HCT116 (cell line): Measurements from ENCODE around the gene IFNL1. TPM values are rescaled to one million over a fixed set of nuclear protein-coding genes. Genes with fewer than 3 reads are reported as not detected.

Source experiments
- ATAC-seq: fragments of 200-7000 bp; cut with Tn5 transposase; 2 replicates; pipeline ENCODE4 v1.9.1; 2020; ENCODE audit warnings: mild to moderate bottlenecking, moderate library complexity
- BruUV-seq: library from RNA; stranded (reverse); fragments of 400-500 nt; replicated peaks from 2 replicates; lab custom pipeline; 2021; lab: Mats Ljungman, UMichigan
- CTCF ChIA-PET: fragments of 300-600 bp; sonication (Branson Sonifier 250); formaldehyde crosslinking; loops from one replicate; lab custom pipeline; 2021; ENCODE audit warnings: antibody characterized with exemption; lab: Charles Lee
- POLR2A ChIA-PET: fragments of 300-600, 350-600 bp; sonication (Branson Sonifier 250); formaldehyde crosslinking; loops from one replicate; lab custom pipeline; 2021; ENCODE audit warnings: antibody characterized with exemption; lab: Charles Lee
- RAD21 ChIA-PET, 2 experiments: fragments of 300-600 bp; sonication (Branson Sonifier 250); formaldehyde crosslinking; loops; one replicate each; lab custom pipeline; 2023; ENCODE audit warnings: low total read pairs in 2 of 2; ENCODE audit not compliant: uncharacterized antibody in 2 of 2, unreplicated experiment in 2 of 2, low non-redundant PET in 1 of 2; lab: Charles Lee
- DNase-seq: peaks from one replicate; pipeline ENCODE4 v3.0.0-alpha.2; 2010; ENCODE audit warnings: low read depth, low spot score
- H2AFZ ChIP-seq: fragments of 200-600 bp; shearing (Covaris generic), sonication (generic); 2 replicates; pipeline ENCODE4 v1.6.1; 2017; ENCODE audit warnings: low read depth, mixed run types, mixed read lengths, antibody characterized with exemption, low read length; ENCODE audit not compliant: poor library complexity, severe bottlenecking
- H3K27ac ChIP-seq: 2 replicates; pipeline ENCODE4 v1.5.1; 2012; ENCODE audit warnings: low read depth, low read length
- H3K27me3 ChIP-seq: fragments of 200-600 bp; sonication (generic); 2 replicates; pipeline ENCODE4 v1.6.1; 2016; ENCODE audit warnings: mixed run types, low read length, mixed read lengths; ENCODE audit not compliant: insufficient read depth
- H3K36me3 ChIP-seq, 2 experiments: fragments of 200-500 bp in 1 of 2; fragments of 200-600 bp in 1 of 2; sonication (Bioruptor generic) in 1 of 2; sonication (generic) in 1 of 2; 2 replicates each; pipeline versions ENCODE4 v1.5.1 to v1.6.1; 2014 to 2016; ENCODE audit warnings: low read length in 2 of 2, inconsistent platforms in 1 of 2, mixed read lengths in 1 of 2, mixed run types in 1 of 2; ENCODE audit not compliant: insufficient read depth in 2 of 2, control insufficient read depth in 1 of 2
- H3K4me1 ChIP-seq, 2 experiments: fragments of 200-600 bp in 1 of 2; sonication (generic) in 1 of 2; 2 replicates each; pipeline versions ENCODE4 v1.5.1 to v1.6.1; 2012 to 2017; ENCODE audit warnings: low read length in 2 of 2, inconsistent platforms in 1 of 2, mild to moderate bottlenecking in 1 of 2, mixed read lengths in 1 of 2, mixed run types in 1 of 2, moderate library complexity in 1 of 2; ENCODE audit not compliant: insufficient read depth in 2 of 2, control insufficient read depth in 1 of 2
- H3K4me2 ChIP-seq: fragments of 200-600 bp; sonication (generic); 2 replicates; pipeline ENCODE4 v1.6.1; 2017; ENCODE audit warnings: mixed run types, low read length, mixed read lengths
- H3K4me3 ChIP-seq, 2 experiments: fragments of 200-600 bp in 1 of 2; sonication (generic) in 1 of 2; replicated peaks in 1 of 2; 2 replicates each; pipeline ENCODE4 v1.5.1; 2011 to 2016; ENCODE audit warnings: low read length in 2 of 2, control low read depth in 1 of 2, low read depth in 1 of 2, mild to moderate bottlenecking in 1 of 2, mixed read lengths in 1 of 2, mixed run types in 1 of 2
- H3K79me2 ChIP-seq: fragments of 200-600 bp; sonication (generic); 2 replicates; pipeline ENCODE4 v1.6.1; 2017; ENCODE audit warnings: mild to moderate bottlenecking, mixed run types, low read length, moderate library complexity, mixed read lengths; ENCODE audit not compliant: insufficient read depth
- H3K9ac ChIP-seq: fragments of 200-600 bp; sonication (generic); 2 replicates; pipeline ENCODE4 v1.6.1; 2016; ENCODE audit warnings: low read length, mixed read lengths
- H3K9me2 ChIP-seq: fragments of 200-600 bp; sonication (generic), shearing (Covaris generic); 2 replicates; pipeline ENCODE4 v1.6.1; 2017; ENCODE audit warnings: mixed run types, mild to moderate bottlenecking, moderate library complexity; ENCODE audit not compliant: insufficient read depth
- H3K9me3 ChIP-seq, 2 experiments: fragments of 200-500 bp in 1 of 2; fragments of 200-600 bp in 1 of 2; sonication (Bioruptor generic) in 1 of 2; sonication (generic) in 1 of 2; 2 replicates each; pipeline ENCODE4 v1.6.1; 2014 to 2017; ENCODE audit warnings: low read length in 2 of 2, mixed read lengths in 2 of 2, inconsistent platforms in 1 of 2, low read depth in 1 of 2, mild to moderate bottlenecking in 1 of 2, mixed run types in 1 of 2, moderate library complexity in 1 of 2; ENCODE audit not compliant: control insufficient read depth in 1 of 2, insufficient read depth in 1 of 2
- H4K20me1 ChIP-seq: fragments of 200-600 bp; sonication (generic), shearing (Covaris generic); 2 replicates; pipeline ENCODE4 v1.6.1; 2017; ENCODE audit warnings: mixed run types, mild to moderate bottlenecking, moderate library complexity; ENCODE audit not compliant: insufficient read depth
- ATF3 ChIP-seq: IDR thresholded peaks from 2 replicates; pipeline ENCODE4 v1.6.1; 2012
- CBX3 ChIP-seq: IDR thresholded peaks from 2 replicates; pipeline ENCODE4 v1.6.1; 2012; ENCODE audit warnings: low read depth
- CEBPB ChIP-seq: IDR thresholded peaks from 2 replicates; pipeline ENCODE4 v1.6.1; 2012; ENCODE audit warnings: low read depth
- EZH2 ChIP-seq: fragments of 200-600 bp; sonication (generic); IDR thresholded peaks from 2 replicates; pipeline ENCODE4 v1.6.1; 2017; ENCODE audit warnings: antibody characterized with exemption, mixed run types
- EZH2phosphoT487 ChIP-seq: fragments of 200-600 bp; IDR thresholded peaks from 2 replicates; pipeline ENCODE4 v1.6.1; 2018; ENCODE audit warnings: antibody characterized with exemption, borderline replicate concordance
- FOSL1 ChIP-seq: IDR thresholded peaks from 2 replicates; pipeline ENCODE4 v1.6.1; 2012; ENCODE audit warnings: low read depth
- JUND ChIP-seq: IDR thresholded peaks from 2 replicates; pipeline ENCODE4 v1.6.1; 2012
- MAX ChIP-seq: IDR thresholded peaks from 2 replicates; pipeline ENCODE4 v1.6.1; 2012
- POLR2AphosphoS5 ChIP-seq: IDR thresholded peaks from 2 replicates; pipeline ENCODE4 v1.6.1; 2011; ENCODE audit warnings: mild to moderate bottlenecking, low read depth, low read length, moderate library complexity
- RAD21 ChIP-seq: IDR thresholded peaks from 2 replicates; pipeline ENCODE4 v1.6.1; 2012; ENCODE audit warnings: low read depth, mild to moderate bottlenecking
- REST ChIP-seq: IDR thresholded peaks from 2 replicates; pipeline ENCODE4 v1.6.1; 2012; ENCODE audit warnings: low read depth
- SIN3A ChIP-seq: IDR thresholded peaks from 2 replicates; pipeline ENCODE4 v1.6.1; 2012; ENCODE audit warnings: low read depth
- SRF ChIP-seq: IDR thresholded peaks from 2 replicates; pipeline ENCODE4 v1.6.1; 2012; ENCODE audit warnings: low read depth
- YY1 ChIP-seq: IDR thresholded peaks from 2 replicates; pipeline ENCODE4 v1.6.1; 2011; ENCODE audit warnings: low read length, low read depth, moderate library complexity, mild to moderate bottlenecking; ENCODE audit not compliant: insufficient replicate concordance; ENCODE audit errors: extremely low read depth
- ZBTB33 ChIP-seq: IDR thresholded peaks from 2 replicates; pipeline ENCODE4 v1.6.1; 2011; ENCODE audit warnings: mild to moderate bottlenecking, low read length, moderate library complexity; ENCODE audit not compliant: insufficient replicate concordance; ENCODE audit errors: extremely low read depth
- intact Hi-C: fragments of 100-400 bp; cut with micrococcal nuclease; formaldehyde crosslinking; loops from 2 replicates; pipeline ENCODE4 v1.10.0; 2022
- total RNA-seq: library from RNA; stranded (reverse); gene quantifications from one replicate; pipeline ENCODE4 v1.2.1, GENCODE V29; 2021; ENCODE audit not compliant: unreplicated experiment

The IFNL1 gene
- total RNA-seq, 1 experiment from 2014 or later: not detected

- Histone ChIP-seq H4K20me1 (no peaks in the 10 kb centered on the region), H3K9ac (no peak overlapping the region), H3K9me3 (no peaks in the 10 kb centered on the region), H3K27me3 (no peaks in the 10 kb centered on the region), H3K4me1 (peaks cover 3 to 13% of the 10 kb centered on the region in 2 experiments; a peak in 2 of 4 replicates), H2AFZ (no peak overlapping the region), H3K79me2 (no peaks in the 10 kb centered on the region), H3K4me2 (no peak overlapping the region), H3K4me3 (no peak overlapping the region), H3K9me2 (no peaks in the 10 kb centered on the region), H3K27ac (no peak overlapping the region), H3K36me3 (no peaks in the 10 kb centered on the region)
- ChIA-PET RAD21 (no interaction called here), POLR2A (no interaction called here), CTCF (interaction anchor here (1.5 kb wide), 1 partner anchor 73 kb away, joined by 4 read pairs; no protein-coding TSS in a partner anchor)
- intact Hi-C loops: no loop called here
- ATAC-seq: no peak
- BruUV-seq: no TSS peak
- DNase-seq: no peak
- no peak for TF ChIP-seq POLR2AphosphoS5
- TF ChIP-seq SIN3A: no peak
- no peak for TF ChIP-seq RAD21
- TF ChIP-seq CBX3: no peak
- TF ChIP-seq YY1: no peak
- TF ChIP-seq EZH2: no peak
- TF ChIP-seq SRF: no peak
- no peak for TF ChIP-seq EZH2phosphoT487
- no peak for TF ChIP-seq ATF3
- no peak for TF ChIP-seq FOSL1
- TF ChIP-seq CEBPB: no peak
- no peak for TF ChIP-seq JUND
- no peak for TF ChIP-seq ZBTB33
- TF ChIP-seq MAX: no peak
- no peak for TF ChIP-seq REST
Measured at GRCh38 chr19:39254531-39255345, 41.5 kb upstream of the IFNL1 start.
